LoVo (cell line): Measurements from ENCODE around the gene STUM.
A peak's percentile ranks its signal among the peaks of the same experiment; 100 is the strongest.

Experiments used
- DNase-seq: peaks from one replicate; pipeline ENCODE4 v3.0.0-alpha.2; 2016; ENCODE audit warnings: low spot score

The STUM gene

DNA sequence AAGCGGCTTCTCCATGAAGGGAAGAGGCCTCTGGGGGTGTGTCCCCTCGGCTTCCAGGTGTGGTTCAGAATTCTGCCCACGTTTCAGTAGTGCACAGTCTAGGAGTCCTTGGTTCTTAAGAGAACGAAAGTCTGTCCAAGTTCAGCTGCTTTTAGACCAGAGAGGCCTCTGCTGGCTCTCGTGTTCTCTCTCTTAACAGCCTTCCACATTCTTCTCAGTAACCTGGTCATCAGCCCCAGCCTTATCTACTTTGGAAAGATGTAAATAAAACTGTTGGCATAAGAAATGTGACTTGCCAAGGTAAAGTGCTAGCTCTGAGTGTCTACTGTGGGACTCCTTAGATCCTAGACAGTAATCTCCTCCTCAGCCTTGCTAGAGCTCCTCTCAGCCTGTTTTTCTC is 15.3 kb upstream of the STUM start:
- no peak for DNase-seq

DNA sequence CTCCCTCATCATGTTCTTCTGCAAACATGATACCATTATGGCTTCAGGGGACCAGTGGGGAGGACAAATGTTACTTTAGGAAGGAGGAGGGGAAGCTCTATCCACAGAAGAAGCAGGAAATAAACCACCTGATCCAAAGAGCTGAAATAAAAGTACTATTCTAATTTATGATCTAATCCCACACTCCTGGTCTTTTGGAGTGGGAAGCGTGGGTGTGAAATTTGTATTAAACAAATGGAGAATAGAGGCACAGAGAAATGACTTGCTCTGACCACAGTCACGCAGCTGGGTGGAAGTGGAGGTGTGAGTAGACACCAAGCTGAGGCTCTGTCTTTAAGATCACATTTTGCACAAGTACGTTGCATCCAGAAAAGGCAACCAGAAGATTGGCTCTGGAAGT is 14.5 kb upstream of the STUM start:
- no peak for DNase-seq

DNA sequence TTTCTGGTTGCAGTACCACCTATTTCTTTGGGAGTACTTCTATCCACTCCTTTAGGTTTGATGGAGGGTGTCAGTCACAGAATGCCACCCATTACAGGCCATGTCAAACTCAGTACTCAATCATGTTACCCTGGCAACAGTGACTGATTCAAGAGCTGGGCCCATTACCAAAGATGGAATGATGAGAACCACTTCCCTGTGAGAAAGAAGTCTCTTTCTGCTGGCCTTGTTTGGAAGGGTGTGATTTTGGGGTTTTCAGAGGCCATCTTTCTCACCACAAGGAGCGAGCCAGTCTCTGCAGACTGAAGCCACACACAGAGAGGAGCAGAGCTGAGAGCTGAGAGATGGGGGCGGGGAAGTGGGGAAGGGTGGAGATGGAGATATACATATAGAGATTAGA is 13.9 kb upstream of the STUM start:
- no peak for DNase-seq

DNA sequence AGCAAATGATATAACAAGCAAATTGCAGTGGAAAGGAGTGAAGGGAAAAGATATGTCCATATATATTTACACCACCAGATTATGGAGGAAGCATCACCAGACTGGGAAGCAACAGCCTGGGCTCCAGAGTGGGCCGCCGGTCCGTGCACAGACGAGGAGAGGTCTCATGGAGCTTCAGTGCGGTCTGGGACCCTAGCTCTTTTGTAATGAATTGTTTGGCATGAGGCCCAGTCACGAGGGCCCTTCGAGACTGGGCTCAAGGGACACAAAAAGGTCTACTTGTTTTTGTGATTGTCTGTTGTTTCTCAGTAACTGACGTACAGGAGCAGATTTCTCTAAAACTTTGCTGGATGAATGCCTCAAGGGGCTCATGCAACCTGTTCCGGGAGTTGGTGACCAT is 12.9 kb upstream of the STUM start:
- no peak for DNase-seq

DNA sequence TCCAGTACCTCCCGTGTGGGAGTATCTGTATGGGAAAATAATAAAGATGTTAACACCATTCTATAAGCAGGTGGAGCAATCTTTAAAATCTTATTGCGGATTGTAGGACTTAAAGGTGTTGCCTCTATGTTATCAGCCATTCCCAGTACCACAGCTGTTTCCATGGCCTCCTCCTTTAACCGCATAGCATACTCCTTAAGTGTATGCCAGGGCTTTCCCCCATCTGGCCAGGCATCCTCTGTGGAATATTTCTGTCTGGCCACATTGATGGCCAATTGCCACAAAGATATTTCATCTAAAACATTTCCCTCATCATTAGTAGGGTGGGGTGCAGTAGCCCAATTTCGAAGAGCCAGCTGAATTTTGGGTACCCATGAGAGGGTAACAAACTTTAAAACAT is 7.3 kb upstream of the STUM start:
- no peak for DNase-seq

DNA sequence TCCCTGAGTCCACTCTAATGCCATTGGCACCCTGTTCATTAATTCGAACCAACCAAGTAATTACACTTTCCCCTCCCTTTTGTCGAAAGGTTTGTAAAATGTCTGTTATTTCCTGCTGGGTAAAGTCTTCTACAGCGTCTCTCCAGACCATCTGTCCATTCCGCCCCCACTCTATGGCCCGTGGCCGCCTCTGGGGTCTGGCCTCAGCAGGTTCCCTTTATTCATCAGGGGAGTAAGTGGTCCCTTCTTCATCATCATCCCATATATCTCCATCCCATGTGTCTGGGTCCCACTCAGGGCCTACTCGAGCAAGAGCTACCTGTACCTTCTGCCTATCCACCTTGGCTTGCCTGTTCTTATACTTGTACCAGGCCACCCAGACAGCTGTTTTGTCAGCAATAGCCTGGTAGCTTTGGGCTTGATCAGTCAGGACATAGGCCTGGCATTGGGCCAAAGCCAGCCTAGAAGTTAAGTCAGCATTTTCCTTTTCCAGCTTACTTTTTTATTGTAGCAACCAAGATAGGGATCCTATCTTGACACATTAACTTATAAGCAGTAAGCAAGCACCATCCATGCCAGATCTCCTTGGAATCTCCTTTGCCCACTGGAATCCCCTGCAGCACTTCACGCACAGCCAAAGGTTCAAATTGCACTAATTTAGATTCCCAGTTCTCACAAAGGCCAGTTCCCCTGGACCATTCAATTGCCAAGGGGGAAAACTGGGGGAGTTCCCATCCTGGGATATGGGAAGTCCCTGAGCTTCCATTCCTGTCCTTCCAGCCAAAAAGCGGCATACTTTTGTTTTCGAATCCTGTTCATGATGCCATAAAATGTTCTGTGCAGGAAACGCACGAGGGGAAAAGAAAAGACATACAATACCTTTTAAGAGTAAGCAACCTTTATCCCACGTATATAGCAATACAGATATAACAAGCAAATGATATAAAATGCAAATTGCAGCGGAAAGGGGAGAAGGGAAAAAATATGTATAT is 6.6 kb upstream of the STUM start:
- DNase-seq: no peak

DNA sequence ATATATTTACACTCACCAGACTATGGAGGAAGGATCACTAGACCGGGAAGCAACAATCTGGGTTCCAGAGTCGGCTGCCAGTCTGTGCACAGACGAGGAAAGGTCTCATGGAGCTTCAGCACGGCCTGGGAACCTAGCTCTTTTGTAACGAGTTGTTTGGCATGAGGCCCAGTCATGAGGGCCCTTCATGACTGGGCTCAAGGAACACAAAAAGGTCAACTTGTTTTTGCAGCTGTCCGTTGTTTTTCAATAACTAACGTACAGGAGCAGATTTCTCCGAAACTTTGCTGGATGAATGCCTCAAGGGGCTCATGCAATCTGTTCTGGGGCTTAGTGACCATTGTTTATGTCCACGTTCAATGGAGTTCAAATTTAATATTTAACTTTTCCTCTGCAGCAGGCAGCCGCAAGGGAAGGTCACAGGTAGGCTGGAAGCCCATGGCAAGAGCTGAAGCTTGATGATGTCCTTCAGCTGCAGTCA is 5.9 kb upstream of the STUM start:
- no peak for DNase-seq

DNA sequence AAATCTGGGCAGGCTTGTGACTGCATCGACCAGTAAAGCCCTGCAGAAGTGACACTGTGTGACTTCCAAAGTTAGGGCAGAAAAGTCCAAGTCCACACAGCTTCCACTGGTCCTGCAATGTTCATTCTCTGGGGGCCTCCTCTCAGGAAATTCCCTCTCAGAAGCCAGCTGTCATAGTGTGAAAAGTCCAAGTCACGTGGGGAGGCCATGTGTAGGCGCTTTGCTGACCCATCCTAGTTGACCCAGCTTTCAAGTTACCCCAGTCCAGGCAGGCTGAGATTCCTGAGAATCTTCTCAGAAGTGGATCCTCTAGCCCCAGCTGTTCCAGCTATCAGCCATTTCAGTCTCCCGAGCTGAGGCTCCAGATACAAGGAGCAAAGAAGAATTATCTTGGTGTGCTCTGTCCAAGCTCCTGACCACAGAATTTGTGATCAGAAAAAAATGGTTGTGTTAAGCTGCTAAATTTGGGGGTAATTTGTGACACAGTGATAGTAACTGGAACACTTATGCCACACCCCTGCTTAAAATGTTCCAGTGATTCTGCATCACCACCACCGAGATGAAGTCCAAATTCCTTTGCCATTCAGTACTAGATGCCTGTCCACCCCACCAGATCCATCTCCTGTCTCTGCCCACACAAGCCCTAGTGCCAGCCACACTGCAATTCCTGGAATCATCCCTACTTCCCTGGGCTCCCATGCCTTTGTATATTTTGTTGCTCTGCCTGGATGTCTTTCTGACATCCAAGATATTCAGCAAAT is 2.5 kb upstream of the STUM start:
- no peak for DNase-seq

DNA sequence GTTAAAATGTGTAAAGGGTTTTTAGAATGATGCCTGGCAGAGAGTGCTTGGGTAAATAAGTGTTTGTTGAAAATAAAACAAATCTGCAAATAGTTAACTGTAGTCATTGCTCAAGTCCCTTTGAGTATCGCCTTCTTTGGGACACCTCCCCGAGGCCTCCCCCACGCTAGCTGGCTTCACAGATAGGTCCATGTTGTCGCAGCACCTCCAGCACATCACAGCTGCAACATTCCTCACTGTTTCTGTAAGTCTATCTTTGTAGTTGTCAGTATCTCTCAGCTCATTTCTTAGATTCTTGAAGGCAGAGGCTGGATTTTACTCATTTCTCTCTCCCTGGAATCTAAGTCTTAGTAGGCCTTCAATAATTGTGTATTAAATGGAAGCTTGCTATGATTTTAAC is 1.6 kb upstream of the STUM start:
- no peak for DNase-seq

DNA sequence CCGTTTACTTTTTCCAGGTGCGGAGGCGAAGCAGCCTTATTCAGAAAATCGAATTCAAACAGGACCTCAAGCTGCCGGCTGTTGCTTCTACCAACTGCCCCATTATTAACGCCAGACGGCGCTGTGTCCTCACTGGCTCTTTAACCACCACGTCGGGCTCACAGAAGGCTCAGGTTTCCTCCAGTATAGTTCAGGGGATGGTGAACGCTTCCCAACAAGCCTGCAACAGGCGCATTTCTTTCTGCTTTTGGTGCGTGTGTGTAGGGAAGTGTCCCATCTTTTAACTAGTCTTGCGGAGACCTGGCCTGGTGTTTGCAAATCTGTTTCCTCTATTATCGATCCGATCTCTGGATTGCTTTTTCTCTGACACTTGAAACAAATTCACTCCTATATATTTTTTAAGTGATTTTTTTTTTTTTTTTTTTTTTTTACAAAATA is 791 bp upstream of the STUM start:
- DNase-seq: peak; percentile 79

DNA sequence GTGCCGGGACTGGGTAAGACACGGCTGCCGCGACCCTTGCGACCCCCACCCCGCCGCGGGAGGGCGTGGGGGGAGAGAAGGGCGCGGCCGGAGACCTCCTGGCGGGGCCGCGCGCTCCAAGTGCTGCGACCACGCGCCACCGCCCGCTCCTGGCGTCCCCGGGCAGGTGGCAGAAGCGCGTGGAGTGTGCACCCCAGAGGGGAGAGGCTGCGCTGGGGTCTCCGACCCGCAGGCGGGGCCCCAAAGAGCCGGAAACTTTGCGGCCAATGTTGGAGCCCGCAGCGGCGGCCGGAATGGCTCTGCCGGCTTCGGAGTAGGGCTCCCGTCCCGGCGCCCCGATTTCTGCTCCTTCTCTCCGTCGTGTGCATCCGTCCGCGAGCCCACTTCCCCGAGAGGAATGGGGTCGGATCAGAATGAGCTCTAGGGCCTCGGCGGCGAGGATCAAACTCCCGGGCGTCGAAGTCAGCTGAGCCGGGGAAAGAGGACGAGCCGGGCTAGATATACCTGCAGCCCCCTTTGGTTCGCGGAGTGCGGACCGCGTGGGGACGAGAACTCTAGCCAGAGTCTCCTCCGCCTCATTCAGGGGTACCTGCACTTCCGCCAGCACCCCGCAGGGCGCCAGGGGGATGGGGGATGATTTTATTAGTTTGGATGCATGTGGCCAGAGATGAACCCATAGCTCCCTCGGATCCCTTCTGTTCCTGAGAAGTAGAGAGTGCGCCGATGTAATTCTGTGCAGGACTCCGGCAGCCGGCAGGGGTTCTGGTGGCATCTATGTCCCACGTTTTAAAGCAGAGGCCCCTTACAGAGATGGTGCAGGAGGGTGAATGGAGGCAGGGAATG is 751 bp downstream of the STUM start:
- no peak for DNase-seq

DNA sequence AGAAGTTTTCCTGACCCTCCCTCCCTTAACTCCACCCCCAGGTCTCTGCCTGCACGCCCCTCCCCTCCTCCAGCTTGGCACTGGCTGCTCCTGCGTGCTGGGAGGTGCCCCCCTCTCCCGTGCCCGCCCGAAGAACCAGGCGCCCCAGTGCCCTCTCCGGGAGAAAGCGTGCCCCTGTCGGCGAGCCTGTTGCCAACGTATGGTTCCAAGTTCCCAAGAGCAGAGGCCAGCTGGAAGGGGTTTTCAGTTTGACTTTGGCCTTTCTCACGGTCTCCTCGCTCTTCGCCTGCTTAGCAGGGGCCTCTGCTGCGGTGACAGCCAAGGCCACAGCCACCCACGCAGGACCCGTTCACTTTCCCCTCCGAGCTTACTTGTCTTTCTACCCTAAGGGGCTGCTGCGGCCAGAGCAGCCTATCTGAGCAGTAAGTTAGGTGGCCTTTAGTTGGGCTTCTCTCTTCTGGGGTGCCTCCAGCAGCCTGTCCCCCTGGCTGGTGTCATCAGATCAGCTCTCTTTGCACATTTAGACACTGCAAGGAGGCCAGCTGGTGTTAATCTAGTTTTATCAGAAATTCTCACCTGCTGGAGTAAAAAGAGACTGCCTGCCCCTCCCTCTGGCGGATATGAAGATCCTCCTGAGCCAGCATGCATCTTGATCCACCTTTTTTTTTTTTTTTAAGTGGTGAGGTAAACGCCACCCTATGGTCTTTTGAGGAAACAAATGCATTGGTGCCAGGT is 1.5 kb downstream of the STUM start:
- DNase-seq: no peak

DNA sequence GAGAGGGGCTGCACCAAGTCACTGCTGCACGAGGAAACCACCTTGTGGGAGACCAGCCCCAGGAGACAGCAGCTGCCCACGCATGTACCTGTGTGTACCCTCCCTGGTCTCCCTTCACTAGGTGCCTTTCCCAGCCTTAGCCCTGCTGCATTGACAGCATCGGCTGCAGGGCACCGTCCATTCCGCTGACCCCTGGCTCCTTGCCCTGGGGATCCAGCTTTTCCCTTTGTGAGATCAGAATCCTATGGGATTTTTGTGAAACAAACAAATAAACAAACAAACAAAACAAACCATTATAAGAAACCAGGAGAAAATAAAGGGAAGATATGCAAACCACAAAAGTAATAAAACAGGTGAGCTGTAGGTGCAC is 2.1 kb downstream of the STUM start:
- DNase-seq: no peak

DNA sequence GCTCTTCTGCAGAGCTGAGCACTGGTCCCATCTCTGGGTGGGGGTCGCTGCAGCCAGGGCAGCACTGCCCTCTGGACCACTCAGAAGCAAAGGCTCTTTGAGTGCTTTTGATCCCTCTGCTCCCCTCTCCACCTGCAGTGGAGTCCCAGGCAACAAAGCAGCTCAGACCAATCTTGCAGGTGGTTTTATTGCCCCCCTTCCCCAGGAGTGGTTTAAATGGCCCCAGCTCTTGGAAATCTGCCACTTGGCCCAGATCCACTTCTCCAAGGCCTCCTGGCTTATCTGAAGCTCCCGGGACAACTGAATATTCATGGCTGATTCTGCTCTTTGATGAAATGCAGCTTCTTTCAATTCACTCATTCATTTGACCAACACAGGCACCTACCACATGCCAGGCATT is 2.7 kb downstream of the STUM start:
- DNase-seq: no peak

DNA sequence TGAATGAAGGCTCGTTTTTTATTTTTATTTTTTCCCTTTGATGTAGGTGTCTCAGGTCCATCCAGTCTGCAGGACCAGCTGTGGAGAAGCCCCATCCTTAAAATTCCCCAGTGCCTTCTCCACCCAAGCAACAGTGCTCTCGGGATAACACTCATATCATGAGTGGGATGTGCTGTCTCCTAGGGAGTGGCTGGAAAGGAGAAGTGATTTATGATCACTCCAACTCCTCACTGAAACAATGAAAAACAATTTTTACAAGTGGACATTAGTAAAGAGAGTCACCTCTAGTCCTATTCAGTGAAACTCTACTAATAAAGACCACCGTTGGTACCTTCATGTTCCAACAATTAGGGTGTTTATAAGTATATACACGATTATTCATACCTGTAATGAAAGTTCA is 3.5 kb downstream of the STUM start:
- no peak for DNase-seq

DNA sequence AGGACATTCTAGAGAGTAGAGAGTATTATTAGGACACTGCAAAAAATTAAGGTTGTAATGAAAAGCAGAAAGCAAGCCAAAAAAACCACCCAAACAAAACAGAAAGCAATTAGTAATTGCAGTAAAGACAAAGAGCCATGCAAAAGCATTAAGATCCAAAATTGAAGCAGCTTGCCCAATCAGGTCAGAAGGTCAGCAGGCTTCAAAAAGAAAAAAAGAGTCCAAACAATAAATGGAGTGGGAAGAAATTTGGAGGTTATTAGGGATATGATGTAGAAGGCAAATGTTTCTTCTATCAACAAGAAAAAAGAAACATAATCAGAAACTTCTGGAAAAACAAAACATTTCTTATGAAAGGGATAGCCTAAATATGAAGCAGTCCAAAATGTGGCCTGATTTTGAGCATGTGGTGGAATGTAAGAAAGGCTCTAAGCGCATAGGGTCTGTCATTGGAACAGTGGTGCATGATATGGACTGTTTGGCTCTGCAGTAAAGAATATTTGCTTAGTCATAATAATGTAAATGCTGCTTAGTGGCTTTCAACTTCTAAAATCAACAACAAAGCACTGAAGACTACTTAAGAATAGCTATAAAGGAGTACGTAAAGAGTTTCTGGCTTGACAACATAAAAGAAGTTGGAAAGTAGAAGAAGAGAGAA is 4.8 kb downstream of the STUM start:
- DNase-seq: no peak

DNA sequence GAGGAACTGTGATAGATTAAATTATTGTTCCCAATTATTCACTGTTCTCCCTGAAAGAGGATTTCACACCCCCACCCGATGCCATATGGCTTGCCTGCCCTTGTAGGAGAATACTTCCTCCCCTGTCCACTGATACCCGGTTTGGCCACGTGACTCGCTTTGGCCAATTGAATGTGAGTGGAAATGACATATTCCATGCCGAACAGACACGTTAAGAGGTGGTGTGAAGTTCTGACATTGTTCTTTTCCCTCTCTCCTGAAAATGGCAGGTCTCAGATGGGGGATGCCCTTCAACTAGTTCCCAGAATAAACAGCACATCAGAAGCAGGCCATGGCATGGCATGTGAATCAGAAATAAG is 5.3 kb downstream of the STUM start:
- DNase-seq: no peak

DNA sequence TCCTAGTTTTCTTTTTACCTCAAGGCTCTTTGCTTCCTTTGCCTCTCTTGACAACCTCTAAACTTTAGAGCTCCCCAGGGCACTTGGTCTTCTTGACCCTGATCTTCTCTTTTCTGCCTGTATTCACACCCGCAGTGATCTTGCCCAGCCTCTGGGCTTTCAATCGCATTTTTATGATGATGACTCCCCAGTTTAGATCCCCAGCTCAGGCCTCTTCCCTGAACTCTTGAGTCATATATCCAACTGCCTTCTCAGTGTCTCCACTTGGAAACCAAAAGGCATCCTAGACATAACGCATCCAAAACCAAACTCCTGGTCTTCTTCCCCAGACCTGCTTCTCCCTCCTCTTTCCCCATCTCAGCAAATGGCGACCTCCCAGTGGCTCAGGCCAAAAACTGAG is 6.5 kb downstream of the STUM start:
- no peak for DNase-seq

DNA sequence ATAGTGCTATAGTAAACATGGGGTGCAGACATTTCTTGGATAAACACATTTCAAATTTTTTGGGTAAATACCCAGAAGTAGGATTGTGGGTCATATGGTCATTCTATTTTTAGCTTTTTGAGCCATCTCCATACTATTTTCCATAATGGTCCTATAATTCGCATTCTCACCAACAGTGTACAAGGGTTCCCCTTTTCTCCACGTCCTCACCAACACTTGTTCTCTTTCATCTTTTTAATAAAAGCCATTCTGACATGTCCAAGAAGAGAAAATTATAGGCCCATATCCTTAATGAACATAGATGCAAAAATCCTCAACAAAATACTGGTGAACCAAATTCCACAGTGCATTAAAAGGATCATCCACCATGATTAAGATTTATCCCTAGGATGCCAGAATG is 8.9 kb downstream of the STUM start:
- DNase-seq: no peak

DNA sequence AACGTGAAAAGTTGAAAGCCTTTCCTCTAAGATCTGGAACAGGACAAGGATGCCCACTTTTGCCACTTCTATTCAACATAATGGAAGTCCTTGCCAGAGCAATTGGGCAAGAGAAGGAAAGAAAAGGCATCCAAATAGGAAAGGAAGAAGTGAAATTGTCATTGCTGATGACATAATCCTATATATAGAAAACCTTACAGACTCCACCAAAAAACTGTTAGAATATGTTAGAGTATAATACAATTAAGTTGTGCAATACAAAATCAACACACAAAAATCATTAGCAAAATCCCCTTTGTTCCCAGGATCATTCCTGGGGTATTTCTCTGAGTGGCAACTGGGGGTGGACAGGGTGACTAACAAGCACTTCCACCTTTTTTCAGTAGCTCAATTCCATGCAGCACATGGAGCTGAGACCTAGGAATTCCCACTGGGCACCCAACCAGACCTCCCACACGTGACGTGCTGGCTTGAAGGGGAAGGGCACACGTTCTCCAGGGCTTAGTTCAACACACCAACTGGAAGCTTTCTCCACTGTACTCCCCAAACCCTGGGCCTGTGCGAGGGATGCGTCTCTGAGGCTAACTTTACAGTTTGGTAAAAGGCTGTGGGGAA is 9.6 kb downstream of the STUM start:
- DNase-seq: no peak

DNA sequence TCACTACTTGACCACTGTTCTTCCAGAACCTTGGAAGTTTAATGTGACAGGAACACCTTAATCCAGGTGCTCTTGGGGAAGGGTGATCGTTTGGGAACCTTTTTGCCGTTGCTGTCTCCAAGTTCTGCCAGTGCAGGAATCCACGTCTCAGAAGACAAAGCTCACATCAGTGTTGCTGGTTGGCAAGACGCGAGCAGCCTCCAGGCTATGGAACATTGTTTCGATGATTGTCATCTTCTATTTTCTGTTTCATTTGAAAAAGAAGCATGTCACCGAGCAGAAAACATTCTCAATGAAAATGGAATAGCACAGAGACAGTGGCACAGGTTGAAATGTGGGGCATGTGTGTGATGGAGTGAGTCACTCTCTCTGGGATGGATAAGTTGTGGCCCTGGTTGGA is 11.7 kb downstream of the STUM start:
- DNase-seq: no peak
